ENCODE measurements around the gene MGMT. TPM values are rescaled to one million over a fixed set of nuclear protein-coding genes. Genes with fewer than 3 reads are reported as not detected.

Gene MGMT
- total RNA-seq, 1 experiment from 2014 or later, result 9.4 TPM

DNA sequence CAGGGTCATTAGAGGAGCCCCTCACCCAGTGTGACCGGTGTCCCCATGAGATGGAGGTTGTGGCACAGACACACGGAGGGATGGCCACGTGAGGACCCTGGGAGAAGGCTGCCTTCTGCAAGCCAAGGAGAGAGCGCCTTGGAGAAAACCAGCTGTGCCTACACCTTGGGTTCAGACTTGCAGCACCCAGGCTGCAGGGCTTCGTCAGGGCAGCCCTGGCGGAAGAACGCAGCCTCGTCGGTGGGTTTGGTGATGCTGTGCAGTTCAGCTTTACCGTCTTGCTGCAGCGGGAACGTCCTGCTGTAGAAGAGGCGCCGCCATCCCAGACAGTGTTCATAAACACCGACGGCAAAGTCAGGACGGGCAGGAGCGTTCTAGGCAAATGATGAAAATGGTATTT lies 89.3 kb downstream of the MGMT start:
- H3K36me3 ChIP-seq, result no peaks in the 10 kb centered on the region
- no peaks in the 10 kb centered on the region for H3K27me3 ChIP-seq (replicated peaks)
- DNase-seq (ENCODE audit: low read depth in 1 of 2, low spot score in 2 of 2), result no peak
- no peaks in the 10 kb centered on the region for H3K4me1 ChIP-seq (replicated peaks)
- H3K27ac ChIP-seq, result no peak overlapping the region
- peaks cover 7% of the 10 kb centered on the region for H3K9me3 ChIP-seq (replicated peaks)
- no peak overlapping the region for H3K4me3 ChIP-seq

DNA sequence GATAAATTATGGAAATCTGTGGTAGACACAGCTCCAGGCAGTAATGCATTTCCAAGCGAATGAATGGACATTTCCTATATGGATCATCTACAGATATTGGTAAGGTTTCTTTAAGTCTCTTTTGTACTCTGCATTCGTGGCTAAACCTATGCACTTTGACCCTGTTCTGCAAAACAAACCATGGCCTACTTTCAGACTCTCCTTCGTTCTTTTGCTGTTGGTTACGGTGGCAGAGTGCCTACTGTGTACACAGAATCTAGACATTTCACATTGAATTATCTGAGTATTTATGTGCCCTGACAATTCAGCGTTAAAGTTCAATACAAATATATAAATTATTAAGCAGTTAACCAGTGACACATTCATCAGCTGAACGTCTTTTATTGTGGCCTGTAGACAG lies 93.3 kb downstream of the MGMT start:
- H3K4me3 ChIP-seq, result no peak overlapping the region
- H3K4me1 ChIP-seq (replicated peaks), result no peaks in the 10 kb centered on the region
- H3K27me3 ChIP-seq (replicated peaks), result no peaks in the 10 kb centered on the region
- peaks cover 9% of the 10 kb centered on the region for H3K9me3 ChIP-seq (replicated peaks)
- no peak for DNase-seq (ENCODE audit: low read depth in 1 of 2, low spot score in 2 of 2)
- H3K36me3 ChIP-seq, result no peaks in the 10 kb centered on the region
- no peak overlapping the region for H3K27ac ChIP-seq

DNA sequence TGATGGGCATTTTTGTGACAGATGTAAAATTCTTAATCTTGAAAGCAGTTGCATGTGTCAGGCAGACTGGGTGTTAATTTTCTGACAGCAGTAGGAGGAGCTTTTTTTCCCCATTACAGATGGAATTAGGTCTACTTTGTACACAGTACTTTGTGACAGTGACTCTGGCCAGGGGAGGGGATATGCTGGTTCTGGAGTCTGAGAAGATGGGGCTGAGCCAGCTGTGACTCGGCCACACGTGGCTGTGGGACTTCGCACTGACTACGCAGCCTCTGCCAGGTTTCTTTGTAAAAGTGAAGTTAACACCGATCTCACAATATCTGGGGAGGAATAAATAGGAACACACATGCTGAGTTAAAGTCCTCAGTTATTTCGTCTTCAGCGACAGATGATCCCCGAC lies 95.4 kb downstream of the MGMT start:
- Histone ChIP-seq H3K36me3 (no peaks in the 10 kb centered on the region), H3K27ac (no peak overlapping the region), H3K9me3 (replicated peaks) (peaks cover 8% of the 10 kb centered on the region; the same call in 1 of the 2 replicates), H3K4me1 (replicated peaks) (no peaks in the 10 kb centered on the region), H3K27me3 (replicated peaks) (no peaks in the 10 kb centered on the region), H3K4me3 (no peak overlapping the region)
- DNase-seq (ENCODE audit: low read depth in 1 of 2, low spot score in 2 of 2), result no peak

DNA sequence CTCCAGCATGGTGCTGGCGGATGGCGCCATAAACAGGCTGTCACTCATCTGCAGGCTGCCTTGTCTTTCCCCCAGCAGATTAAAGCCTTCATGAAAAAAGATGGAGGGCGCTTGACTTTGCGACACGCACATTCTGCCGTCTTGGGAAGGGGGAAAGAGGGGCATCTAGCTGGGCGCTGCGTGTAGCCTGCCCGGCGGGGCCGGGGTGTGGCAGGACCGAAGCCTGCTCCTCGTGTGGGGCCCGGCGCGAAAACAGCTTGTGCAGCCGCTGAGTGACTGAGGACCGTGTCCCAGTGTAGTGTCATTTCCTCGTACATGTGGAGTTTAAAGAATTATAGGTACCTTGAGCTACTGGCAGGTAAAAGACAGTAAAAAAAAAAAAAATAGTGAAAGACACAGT lies 97.9 kb downstream of the MGMT start:
- Histone ChIP-seq H3K27me3 (replicated peaks) (no peaks in the 10 kb centered on the region), H3K4me1 (replicated peaks) (no peaks in the 10 kb centered on the region), H3K9me3 (replicated peaks) (peaks cover 8% of the 10 kb centered on the region; the same call in 1 of the 2 replicates)

DNA sequence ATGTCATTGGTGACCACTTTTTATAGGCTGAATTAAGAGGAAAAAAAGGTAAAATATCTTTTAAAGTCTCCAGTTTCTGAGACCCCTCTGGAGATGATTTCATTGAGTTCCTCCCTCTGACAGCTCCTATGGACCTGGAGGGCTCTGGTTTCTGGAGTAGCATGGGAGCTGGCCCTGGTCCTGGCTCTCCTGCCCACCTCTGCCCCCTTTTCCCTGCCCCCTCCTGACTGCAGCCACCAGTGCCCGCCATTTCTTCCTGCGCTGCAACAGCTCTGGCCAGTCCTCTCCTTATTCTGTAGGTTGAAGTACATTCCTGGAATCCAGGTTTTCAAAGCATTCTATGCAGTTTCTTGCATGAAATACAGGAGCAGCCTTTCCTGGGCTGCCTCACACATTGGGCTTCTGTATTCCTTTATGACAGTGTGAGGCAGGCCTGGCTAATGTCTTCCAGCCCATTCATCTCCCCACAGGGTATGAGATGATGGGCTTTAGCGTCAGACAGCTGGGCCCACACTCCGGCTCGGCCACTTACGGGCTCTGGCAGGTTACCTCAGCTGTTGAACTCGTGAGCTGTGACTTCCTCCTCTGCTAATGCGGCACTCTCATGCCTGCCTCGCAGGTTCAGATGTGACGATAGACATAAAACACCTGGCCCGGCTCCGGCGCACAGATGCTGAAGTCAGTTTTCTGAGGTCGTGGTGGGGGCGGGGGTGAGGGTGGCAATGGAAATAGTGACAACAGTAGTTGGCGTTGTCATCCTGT lies 101.7 kb downstream of the MGMT start:
- Histone ChIP-seq H3K9me3 (replicated peaks) (peaks cover 3% of the 10 kb centered on the region; the same call in 1 of the 2 replicates), H3K36me3 (no peaks in the 10 kb centered on the region), H3K4me3 (no peak overlapping the region), H3K4me1 (replicated peaks) (no peaks in the 10 kb centered on the region), H3K27ac (no peak overlapping the region), H3K27me3 (replicated peaks) (no peaks in the 10 kb centered on the region)
- no peak for DNase-seq (ENCODE audit: low read depth in 1 of 2, low spot score in 2 of 2)

More for the DNA sequence above, 97.9 kb downstream of the MGMT start:
- Histone ChIP-seq H3K27ac (no peak overlapping the region), H3K4me3 (no peak overlapping the region), H3K36me3 (no peaks in the 10 kb centered on the region)
- DNase-seq (ENCODE audit: low read depth in 1 of 2, low spot score in 2 of 2), result no peak

DNA sequence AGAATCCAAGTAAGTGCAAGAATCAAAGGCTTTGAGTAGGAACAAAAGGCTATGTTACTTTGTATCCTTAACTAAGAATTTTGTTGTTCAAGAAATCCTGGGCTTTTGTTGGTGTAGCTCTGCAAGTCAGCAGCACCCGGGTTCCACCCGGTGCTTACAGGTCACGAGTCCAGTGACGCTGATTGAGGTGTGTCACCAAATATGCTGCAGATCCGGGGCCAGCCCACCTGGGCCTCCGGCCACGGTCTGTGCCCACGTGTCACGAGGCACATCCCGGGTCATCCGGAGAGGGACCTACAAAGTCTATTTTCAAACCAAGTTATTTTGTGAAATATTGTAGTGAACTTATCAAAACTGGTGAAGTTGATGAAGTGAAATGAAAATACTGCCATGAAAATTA lies 103.1 kb downstream of the MGMT start:
- Histone ChIP-seq H3K4me1 (replicated peaks) (no peaks in the 10 kb centered on the region), H3K36me3 (no peaks in the 10 kb centered on the region), H3K27me3 (replicated peaks) (no peaks in the 10 kb centered on the region), H3K9me3 (replicated peaks) (peaks cover 3% of the 10 kb centered on the region; the same call in 1 of the 2 replicates), H3K4me3 (no peak overlapping the region), H3K27ac (no peak overlapping the region)
- no peak for DNase-seq (ENCODE audit: low read depth in 1 of 2, low spot score in 2 of 2)

DNA sequence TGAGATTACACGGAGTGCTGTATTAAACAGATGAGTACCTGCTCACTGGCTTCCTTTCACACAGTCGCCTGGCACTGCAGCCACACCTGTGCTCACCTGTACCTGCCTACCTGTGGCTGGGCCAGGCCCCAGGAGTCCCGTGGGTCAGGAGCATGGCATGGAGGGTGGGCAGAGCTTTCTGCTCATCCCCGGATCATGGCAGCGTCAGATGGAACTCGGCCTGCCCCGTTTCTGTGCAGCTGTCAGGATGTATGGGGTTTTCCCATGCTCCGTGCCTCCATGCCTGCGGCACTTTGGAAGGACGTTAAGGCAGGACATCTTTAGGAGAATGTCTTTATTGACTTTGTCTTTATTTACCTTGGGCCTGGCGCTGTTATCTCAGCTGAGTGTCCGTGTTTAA lies 112.2 kb downstream of the MGMT start:
- Histone ChIP-seq H3K4me3 (no peak overlapping the region), H3K27ac (no peak overlapping the region), H3K9me3 (replicated peaks) (peaks cover 11% of the 10 kb centered on the region)

DNA sequence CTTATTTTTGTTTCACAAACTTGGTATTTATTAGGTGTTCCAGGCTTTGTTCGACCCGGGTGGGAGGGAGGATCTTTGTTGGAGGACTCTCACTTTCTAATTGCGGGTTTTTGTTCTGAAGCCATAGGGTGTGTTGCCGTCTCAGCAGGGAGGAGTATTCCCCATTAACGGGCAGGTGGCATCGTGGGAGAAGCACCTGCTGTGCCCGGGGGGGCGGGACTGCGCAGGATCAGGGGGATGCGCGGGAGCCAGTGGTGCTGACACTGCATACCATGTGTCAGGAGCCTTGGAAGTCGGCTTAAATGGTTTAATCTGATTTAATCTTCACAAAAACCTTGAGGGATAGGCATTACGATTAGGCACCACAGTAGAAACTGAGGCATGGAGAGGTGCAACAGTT lies 113.0 kb downstream of the MGMT start:
- H3K9me3 ChIP-seq (replicated peaks), result peaks cover 11% of the 10 kb centered on the region
- no peaks in the 10 kb centered on the region for H3K27me3 ChIP-seq (replicated peaks)
- DNase-seq (ENCODE audit: low read depth in 1 of 2, low spot score in 2 of 2), result no peak
- no peak overlapping the region for H3K4me3 ChIP-seq
- no peak overlapping the region for H3K27ac ChIP-seq
- no peaks in the 10 kb centered on the region for H3K36me3 ChIP-seq
- H3K4me1 ChIP-seq (replicated peaks), result no peaks in the 10 kb centered on the region

More for the DNA sequence above, 112.2 kb downstream of the MGMT start:
- H3K36me3 ChIP-seq, result no peaks in the 10 kb centered on the region
- H3K4me1 ChIP-seq (replicated peaks), result no peaks in the 10 kb centered on the region
- H3K27me3 ChIP-seq (replicated peaks), result no peaks in the 10 kb centered on the region
- no peak for DNase-seq (ENCODE audit: low read depth in 1 of 2, low spot score in 2 of 2)

DNA sequence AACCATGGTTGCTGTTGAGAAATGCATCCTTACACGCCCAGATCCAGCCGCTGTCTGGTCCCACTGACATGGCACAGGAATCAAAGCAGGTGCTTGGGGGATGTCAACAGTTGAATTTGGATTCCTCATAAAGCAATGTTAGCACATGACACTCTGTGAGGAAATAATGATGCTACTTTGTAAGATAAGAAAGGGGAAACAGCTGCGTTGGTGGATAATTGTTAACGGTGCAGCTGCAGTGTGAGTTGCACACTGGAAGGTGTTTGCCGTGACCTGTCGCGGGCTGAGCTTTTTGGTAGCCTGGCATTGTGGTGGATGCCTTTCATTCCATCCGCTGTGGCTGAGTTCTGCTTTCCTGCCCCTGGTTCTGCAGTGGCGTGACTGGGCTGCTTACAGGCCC lies 113.9 kb downstream of the MGMT start:
- no peaks in the 10 kb centered on the region for H3K27me3 ChIP-seq (replicated peaks)
- no peak overlapping the region for H3K4me3 ChIP-seq
- DNase-seq (ENCODE audit: low read depth in 1 of 2, low spot score in 2 of 2), result no peak
- H3K36me3 ChIP-seq, result no peaks in the 10 kb centered on the region
- no peak overlapping the region for H3K27ac ChIP-seq
- H3K9me3 ChIP-seq (replicated peaks), result peaks cover 11% of the 10 kb centered on the region
- H3K4me1 ChIP-seq (replicated peaks), result no peaks in the 10 kb centered on the region

DNA sequence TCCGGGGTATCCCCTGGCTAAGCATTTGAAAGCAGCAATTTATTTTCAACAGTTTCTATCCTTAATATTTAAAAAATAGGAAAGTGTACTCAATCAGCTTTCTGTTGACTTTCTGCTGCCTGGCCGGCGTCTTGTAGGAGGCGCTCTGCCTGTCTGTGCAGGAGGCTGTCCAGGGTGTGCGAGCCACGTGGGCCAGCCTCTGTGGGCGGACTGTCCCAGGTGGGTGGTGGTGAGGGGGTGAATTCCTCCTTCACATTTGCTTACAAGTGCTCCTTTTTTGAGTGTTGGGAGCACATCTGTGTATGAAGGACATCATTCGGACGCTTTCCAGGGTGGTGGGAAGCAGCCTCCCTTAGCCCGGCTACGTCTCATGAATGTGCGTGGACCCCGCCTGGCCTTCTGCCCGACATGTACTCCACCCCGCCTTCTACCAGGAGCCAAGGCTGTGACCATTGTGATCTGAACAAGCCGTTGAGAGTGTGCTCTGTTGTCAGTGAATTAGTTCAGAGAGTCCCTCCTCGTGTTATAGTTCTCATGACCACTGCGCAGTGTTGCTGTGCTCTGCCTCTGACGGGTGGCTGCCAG lies 114.9 kb downstream of the MGMT start:
- H3K27me3 ChIP-seq (replicated peaks), result no peaks in the 10 kb centered on the region
- H3K36me3 ChIP-seq, result no peaks in the 10 kb centered on the region
- no peak for DNase-seq (ENCODE audit: low read depth in 1 of 2, low spot score in 2 of 2)
- H3K27ac ChIP-seq, result no peak overlapping the region
- no peaks in the 10 kb centered on the region for H3K4me1 ChIP-seq (replicated peaks)
- peaks cover 13% of the 10 kb centered on the region for H3K9me3 ChIP-seq (replicated peaks)
- H3K4me3 ChIP-seq, result no peak overlapping the region

DNA sequence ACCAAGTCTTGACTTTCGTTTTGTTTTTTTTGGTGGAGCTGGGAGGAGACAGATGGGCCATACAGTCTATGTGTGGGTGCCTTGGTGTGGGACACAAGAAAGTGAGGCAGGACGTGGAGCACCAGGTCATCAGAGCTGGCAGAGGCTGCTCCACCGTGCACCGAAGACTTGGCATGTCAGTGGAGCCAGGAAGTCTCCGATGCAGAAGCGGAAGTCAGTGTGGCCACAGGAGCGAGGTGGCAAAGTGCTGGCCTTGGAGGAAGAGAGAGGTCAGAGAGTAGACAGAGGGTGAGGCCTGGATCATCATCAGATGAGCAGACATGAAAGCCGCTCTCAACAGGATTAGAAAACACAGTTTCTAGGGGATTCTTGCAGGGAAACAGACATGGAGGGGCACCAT lies 116.8 kb downstream of the MGMT start:
- H3K27me3 ChIP-seq (replicated peaks), result no peaks in the 10 kb centered on the region
- H3K4me1 ChIP-seq (replicated peaks), result no peaks in the 10 kb centered on the region
- H3K27ac ChIP-seq, result no peak overlapping the region
- H3K4me3 ChIP-seq, result no peak overlapping the region
- H3K36me3 ChIP-seq, result no peaks in the 10 kb centered on the region
- peaks cover 23% of the 10 kb centered on the region for H3K9me3 ChIP-seq (replicated peaks)
- DNase-seq (ENCODE audit: low read depth in 1 of 2, low spot score in 2 of 2), result no peak

DNA sequence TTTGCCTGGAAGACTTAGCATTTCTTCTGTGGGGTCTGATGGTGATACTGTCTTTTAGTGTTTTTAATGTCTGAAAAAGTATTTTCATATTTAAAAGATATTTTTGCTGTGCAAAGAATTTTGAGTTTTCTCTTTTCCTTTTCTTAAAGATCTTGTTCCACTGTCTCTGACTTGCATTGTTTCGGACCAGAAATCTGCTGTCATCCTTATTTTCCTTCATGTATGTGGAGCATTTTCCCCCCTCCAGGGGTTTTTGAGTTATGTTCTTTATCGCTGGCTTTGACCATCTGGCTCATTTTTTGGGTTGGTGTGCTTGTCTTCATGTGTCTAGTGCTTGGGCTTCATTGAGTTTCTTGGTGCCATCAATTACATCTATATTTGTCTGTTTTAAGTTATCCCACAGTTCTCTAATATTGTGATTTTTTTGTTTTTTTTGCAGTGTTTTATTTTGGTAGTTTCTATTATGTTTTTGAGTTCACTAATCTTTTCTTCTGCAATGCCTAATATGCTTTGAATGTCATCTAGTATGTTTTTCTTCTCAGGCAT lies 119.9 kb downstream of the MGMT start:
- DNase-seq (ENCODE audit: low read depth in 1 of 2, low spot score in 2 of 2), result no peak

DNA sequence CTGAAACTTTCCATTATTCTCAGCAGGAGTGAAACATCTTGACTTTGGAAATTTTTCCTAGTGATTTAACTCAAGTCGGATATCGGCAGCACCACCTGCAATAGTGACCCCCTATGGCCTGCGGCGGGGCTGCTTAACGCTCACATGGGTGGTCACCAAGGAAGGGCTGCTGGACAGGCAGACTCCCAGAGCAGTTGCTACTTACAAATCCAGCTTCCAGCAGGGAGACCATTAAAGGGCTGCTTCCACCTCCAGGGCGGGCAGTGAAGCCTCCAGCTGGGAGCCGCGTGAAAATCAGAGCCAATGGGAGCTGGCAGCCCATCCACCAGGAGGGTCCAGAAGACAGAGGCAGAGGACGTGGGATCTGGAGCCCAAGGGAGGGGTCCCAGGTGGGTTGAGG lies 122.5 kb downstream of the MGMT start:
- H3K36me3 ChIP-seq, result no peaks in the 10 kb centered on the region
- H3K9me3 ChIP-seq (replicated peaks), result peaks cover 20% of the 10 kb centered on the region; the same call in 1 of the 2 replicates
- no peaks in the 10 kb centered on the region for H3K4me1 ChIP-seq (replicated peaks)
- no peak for DNase-seq (ENCODE audit: low read depth in 1 of 2, low spot score in 2 of 2)
- no peak overlapping the region for H3K27ac ChIP-seq
- no peak overlapping the region for H3K4me3 ChIP-seq
- no peaks in the 10 kb centered on the region for H3K27me3 ChIP-seq (replicated peaks)

More for the DNA sequence above, 119.9 kb downstream of the MGMT start:
- H3K4me3 ChIP-seq, result no peak overlapping the region
- no peaks in the 10 kb centered on the region for H3K4me1 ChIP-seq (replicated peaks)
- H3K27me3 ChIP-seq (replicated peaks), result no peaks in the 10 kb centered on the region
- H3K9me3 ChIP-seq (replicated peaks), result peaks cover 20% of the 10 kb centered on the region; the same call in 1 of the 2 replicates
- H3K36me3 ChIP-seq, result no peaks in the 10 kb centered on the region
- no peak overlapping the region for H3K27ac ChIP-seq

DNA sequence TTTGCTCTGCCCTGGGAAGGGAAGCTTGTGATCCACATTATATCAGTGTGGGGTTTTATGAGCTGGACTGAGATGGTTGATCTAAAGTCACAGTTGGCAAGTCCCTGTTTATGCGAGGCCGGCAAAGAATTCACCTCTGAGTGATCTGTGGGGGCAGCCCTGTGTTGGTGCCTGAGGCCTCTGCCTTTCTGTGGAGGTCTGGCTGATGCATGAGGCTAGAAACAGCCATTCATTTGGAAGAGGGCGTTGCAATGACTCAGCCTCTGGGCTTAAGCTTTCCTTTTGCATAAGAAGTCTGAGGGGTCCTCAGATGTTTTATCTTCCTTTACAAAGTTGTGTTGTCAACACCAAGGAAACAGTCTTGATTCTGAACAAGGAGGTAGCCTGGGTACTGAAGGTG lies 126.9 kb downstream of the MGMT start:
- DNase-seq (ENCODE audit: low read depth in 1 of 2, low spot score in 2 of 2), result no peak
- Histone ChIP-seq H3K9me3 (replicated peaks) (peaks cover 9% of the 10 kb centered on the region), H3K36me3 (no peaks in the 10 kb centered on the region), H3K27ac (no peak overlapping the region), H3K4me3 (no peak overlapping the region), H3K4me1 (replicated peaks) (no peaks in the 10 kb centered on the region), H3K27me3 (replicated peaks) (no peaks in the 10 kb centered on the region)

Measured in SJSA1 (cell line).